ENCODE results near the gene PLCG2. TPM values are rescaled to one million over a fixed set of nuclear protein-coding genes. Genes with fewer than 3 reads are reported as not detected.

Gene PLCG2
- polyA plus RNA-seq, 2 of the 4 experiments (the other 2 are of a cell fraction): 2.8 to 6.0 TPM

DNA sequence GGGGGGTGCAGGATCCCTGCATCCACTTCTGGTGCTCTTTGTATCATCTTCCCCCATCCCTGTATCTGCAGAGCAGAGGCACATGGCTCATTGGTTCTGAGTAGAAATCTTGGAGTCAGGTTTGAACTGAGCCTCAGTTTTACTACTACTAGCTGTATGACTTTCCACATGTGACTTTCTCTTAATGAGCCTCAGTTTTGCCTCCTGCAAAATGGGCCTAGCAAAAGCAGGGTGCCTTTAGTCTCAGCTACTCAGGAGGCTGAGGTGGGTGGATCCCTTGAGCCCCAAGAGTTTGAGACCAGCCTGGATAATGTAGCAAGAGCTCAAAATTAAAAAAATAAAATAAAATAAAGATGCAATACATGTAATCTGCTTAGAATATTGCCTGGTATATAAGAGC is 150.8 kb downstream of the PLCG2 start (continued):
- TF ChIP-seq EHF (CRISPR knock-in tag; IDR thresholded peaks at IDR 0.05): no peak

- H3K27ac ChIP-seq: no peak overlapping the region
- CTCF ChIA-PET: interaction anchor here (1.0 kb wide), 1 partner anchor 9 kb away, joined by 5 read pairs; no protein-coding TSS in a partner anchor
- FAIRE-seq (no peak), DNase-seq (ENCODE audit: low read depth in 1 of 2, low spot score in 1 of 2) (no peak), ATAC-seq (no peak)
- H3K4me3 ChIP-seq: no peak overlapping the region
- no peaks in the 10 kb centered on the region for H3K9me3 ChIP-seq
- TF ChIP-seq ZSCAN20 (CRISPR knock-in tag; IDR thresholded peaks at IDR 0.05): no peak
- no peak for TF ChIP-seq CHD2 (IDR thresholded peaks at IDR 0.05; ENCODE audit: low read length, partially characterized antibody)
- no peak for TF ChIP-seq MYC (IDR thresholded peaks at IDR 0.05; ENCODE audit: borderline replicate concordance, low read length)
- TF ChIP-seq ZFP36 (IDR thresholded peaks at IDR 0.05; ENCODE audit: borderline replicate concordance, partially characterized antibody): no peak
- TF ChIP-seq JUNB (IDR thresholded peaks at IDR 0.05): no peak
- TF ChIP-seq, protein P1, sequence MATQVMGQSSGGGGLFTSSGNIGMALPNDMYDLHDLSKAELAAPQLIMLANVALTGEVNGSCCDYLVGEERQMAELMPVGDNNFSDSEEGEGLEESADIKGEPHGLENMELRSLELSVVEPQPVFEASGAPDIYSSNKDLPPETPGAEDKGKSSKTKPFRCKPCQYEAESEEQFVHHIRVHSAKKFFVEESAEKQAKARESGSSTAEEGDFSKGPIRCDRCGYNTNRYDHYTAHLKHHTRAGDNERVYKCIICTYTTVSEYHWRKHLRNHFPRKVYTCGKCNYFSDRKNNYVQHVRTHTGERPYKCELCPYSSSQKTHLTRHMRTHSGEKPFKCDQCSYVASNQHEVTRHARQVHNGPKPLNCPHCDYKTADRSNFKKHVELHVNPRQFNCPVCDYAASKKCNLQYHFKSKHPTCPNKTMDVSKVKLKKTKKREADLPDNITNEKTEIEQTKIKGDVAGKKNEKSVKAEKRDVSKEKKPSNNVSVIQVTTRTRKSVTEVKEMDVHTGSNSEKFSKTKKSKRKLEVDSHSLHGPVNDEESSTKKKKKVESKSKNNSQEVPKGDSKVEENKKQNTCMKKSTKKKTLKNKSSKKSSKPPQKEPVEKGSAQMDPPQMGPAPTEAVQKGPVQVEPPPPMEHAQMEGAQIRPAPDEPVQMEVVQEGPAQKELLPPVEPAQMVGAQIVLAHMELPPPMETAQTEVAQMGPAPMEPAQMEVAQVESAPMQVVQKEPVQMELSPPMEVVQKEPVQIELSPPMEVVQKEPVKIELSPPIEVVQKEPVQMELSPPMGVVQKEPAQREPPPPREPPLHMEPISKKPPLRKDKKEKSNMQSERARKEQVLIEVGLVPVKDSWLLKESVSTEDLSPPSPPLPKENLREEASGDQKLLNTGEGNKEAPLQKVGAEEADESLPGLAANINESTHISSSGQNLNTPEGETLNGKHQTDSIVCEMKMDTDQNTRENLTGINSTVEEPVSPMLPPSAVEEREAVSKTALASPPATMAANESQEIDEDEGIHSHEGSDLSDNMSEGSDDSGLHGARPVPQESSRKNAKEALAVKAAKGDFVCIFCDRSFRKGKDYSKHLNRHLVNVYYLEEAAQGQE (IDR thresholded peaks at IDR 0.05): no peak
- 78% methylated on average over 5 of the region's 5 CpGs for WGBS (ENCODE audit: missing lambda C conversion rate)
- POLR2A ChIA-PET: no interaction called here
- no peak overlapping the region for H3K4me2 ChIP-seq
- H3K4me1 ChIP-seq: no peaks in the 10 kb centered on the region
These were observed 152.8 kb downstream of the PLCG2 start for GRCh38 chr16:81931927-81932326.

DNA sequence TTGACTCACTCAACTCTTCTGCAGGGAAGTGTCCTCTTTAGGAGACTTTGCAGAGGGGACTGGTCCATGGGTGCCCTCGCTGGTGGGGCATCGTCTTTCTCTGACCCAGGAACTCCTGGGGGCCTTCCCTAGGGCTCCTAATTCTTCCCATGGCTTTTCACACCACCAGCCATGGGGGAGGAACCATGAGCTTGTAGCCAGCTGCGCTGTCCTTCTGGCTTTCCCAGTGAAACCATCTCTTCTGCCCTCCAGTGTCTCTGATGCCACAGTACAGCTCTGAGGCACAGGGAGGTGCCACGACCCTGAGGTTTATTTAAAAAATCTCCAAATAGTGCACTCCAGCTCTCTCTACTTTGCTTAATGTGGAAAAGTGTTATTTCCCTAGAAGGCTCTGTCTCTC is 153.6 kb downstream of the PLCG2 start:
- DNase-seq (ENCODE audit: low read depth in 1 of 2, low spot score in 1 of 2) (no peak), FAIRE-seq (no peak), ATAC-seq (0 out of 6 replicates have a peak, but pooled peaks of 1 of the 2 experiments have one; percentile 37)
- Histone ChIP-seq H3K4me1 (no peaks in the 10 kb centered on the region), H3K4me2 (no peak overlapping the region), H3K27ac (no peak overlapping the region), H3K4me3 (no peak overlapping the region), H3K9me3 (no peaks in the 10 kb centered on the region)
- TF ChIP-seq EP300 (IDR thresholded peaks at IDR 0.05) (no peak), HOXB5 (CRISPR knock-in tag; IDR thresholded peaks at IDR 0.05) (no peak), RAD21 (conservative IDR thresholded peaks at IDR 0.05 in 1 of 2, IDR thresholded peaks at IDR 0.05 in 1 of 2) (no peak), BHLHE40 (IDR thresholded peaks at IDR 0.05; ENCODE audit: low read depth, low read length) (no peak), HDAC2 (IDR thresholded peaks at IDR 0.05) (no peak), POLR2A (IDR thresholded peaks at IDR 0.05; ENCODE audit: low read length) (no peak), ESRRA (IDR thresholded peaks at IDR 0.05; ENCODE audit: borderline replicate concordance, low read length) (no peak), EHMT2 (IDR thresholded peaks at IDR 0.05; ENCODE audit: low read depth) (no peak), RARB (CRISPR knock-in tag; IDR thresholded peaks at IDR 0.05) (no peak), HOXB13 (CRISPR knock-in tag; IDR thresholded peaks at IDR 0.05; ENCODE audit: low read depth) (no peak), CBX8 (IDR thresholded peaks at IDR 0.05) (no peak), CEBPB (IDR thresholded peaks at IDR 0.05) (no peak)
- TF ChIP-seq, protein P2, sequence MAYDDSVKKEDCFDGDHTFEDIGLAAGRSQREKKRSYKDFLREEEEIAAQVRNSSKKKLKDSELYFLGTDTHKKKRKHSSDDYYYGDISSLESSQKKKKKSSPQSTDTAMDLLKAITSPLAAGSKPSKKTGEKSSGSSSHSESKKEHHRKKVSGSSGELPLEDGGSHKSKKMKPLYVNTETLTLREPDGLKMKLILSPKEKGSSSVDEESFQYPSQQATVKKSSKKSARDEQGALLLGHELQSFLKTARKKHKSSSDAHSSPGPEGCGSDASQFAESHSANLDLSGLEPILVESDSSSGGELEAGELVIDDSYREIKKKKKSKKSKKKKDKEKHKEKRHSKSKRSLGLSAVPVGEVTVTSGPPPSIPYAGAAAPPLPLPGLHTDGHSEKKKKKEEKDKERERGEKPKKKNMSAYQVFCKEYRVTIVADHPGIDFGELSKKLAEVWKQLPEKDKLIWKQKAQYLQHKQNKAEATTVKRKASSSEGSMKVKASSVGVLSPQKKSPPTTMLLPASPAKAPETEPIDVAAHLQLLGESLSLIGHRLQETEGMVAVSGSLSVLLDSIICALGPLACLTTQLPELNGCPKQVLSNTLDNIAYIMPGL (CRISPR knock-in tag; IDR thresholded peaks at IDR 0.05; ENCODE audit: borderline replicate concordance): no peak
- TF ChIP-seq, protein P3, sequence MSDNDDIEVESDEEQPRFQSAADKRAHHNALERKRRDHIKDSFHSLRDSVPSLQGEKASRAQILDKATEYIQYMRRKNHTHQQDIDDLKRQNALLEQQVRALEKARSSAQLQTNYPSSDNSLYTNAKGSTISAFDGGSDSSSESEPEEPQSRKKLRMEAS (IDR thresholded peaks at IDR 0.05): no peak
- CTCF ChIA-PET: interaction anchor here (1.0 kb wide), 1 partner anchor 8 kb away, joined by 5 read pairs; no protein-coding TSS in a partner anchor
- 44% methylated on average over 4 of the region's 4 CpGs for WGBS (ENCODE audit: missing lambda C conversion rate)
- POLR2A ChIA-PET: no interaction called here
